Nephron (organoid): ENCODE data around the gene RABEP2.

ENCODE experiments used
- H3K27ac Mint-ChIP-seq, 3 experiments: 2 replicates each; pipeline ENCODE4 v1.8.0; 2020; ENCODE audit warnings: mixed read lengths in 3 of 3, mild to moderate bottlenecking in 2 of 3, moderate library complexity in 1 of 3
- H3K27me3 Mint-ChIP-seq: 2 replicates; pipeline ENCODE4 v1.8.0; 2021; ENCODE audit warnings: low read depth, mild to moderate bottlenecking, moderate library complexity, mixed read lengths
- H3K36me3 Mint-ChIP-seq: 2 replicates; pipeline ENCODE4 v1.8.0; 2020; ENCODE audit warnings: low read depth, mixed read lengths
- H3K4me1 Mint-ChIP-seq: 2 replicates; pipeline ENCODE4 v1.8.0; 2020; ENCODE audit warnings: mixed read lengths
- H3K4me3 Mint-ChIP-seq, 3 experiments: 2 replicates each; pipeline ENCODE4 v1.8.0; 2020; ENCODE audit warnings: mild to moderate bottlenecking in 3 of 3, mixed read lengths in 3 of 3, moderate library complexity in 2 of 3
- H3K9me3 Mint-ChIP-seq: 2 replicates; pipeline ENCODE4 v1.8.0; 2020; ENCODE audit warnings: mixed read lengths
- CTCF ChIP-seq, 3 experiments: fragments of 200-600 bp; sonication (generic); IDR thresholded peaks; one replicate each; pipeline ENCODE4 v1.5.0; 2021; ENCODE audit warnings: antibody characterized with exemption in 3 of 3; ENCODE audit not compliant: unreplicated experiment in 3 of 3

The RABEP2 gene

GRCh38 chr16:28877655-28878000, 47.4 kb downstream of the RABEP2 start:
- peaks cover 11% of the 10 kb centered on the region for H3K36me3 Mint-ChIP-seq
- H3K4me3 Mint-ChIP-seq: peak overlapping the region; percentile 89 to 91 (median 89)
- H3K9me3 Mint-ChIP-seq: no peaks in the 10 kb centered on the region
- peaks cover 60% of the 10 kb centered on the region for H3K4me1 Mint-ChIP-seq
- H3K27ac Mint-ChIP-seq: peak overlapping the region; percentile 18 to 80 (median 72)
- H3K27me3 Mint-ChIP-seq: no peaks in the 10 kb centered on the region
- TF ChIP-seq CTCF (IDR thresholded peaks at IDR 0.05; ENCODE audit: unreplicated experiment in 3 of 3): no peak

- H3K36me3 Mint-ChIP-seq: peaks cover 14% of the 10 kb centered on the region
- no peak for TF ChIP-seq CTCF (IDR thresholded peaks at IDR 0.05; ENCODE audit: unreplicated experiment in 3 of 3)
- H3K9me3 Mint-ChIP-seq: no peaks in the 10 kb centered on the region
- H3K4me3 Mint-ChIP-seq: peak overlapping the region in 2 of 3 experiments; percentile 41 to 77
- H3K27ac Mint-ChIP-seq: peak overlapping the region; percentile 78 to 83 (median 80)
- no peaks in the 10 kb centered on the region for H3K27me3 Mint-ChIP-seq
- peaks cover 56% of the 10 kb centered on the region for H3K4me1 Mint-ChIP-seq
These were observed 47.9 kb downstream of the RABEP2 start for GRCh38 chr16:28876973-28877654.

- Mint-ChIP-seq H3K27ac (peak overlapping the region; percentile 77 to 83 (median 80)), H3K27me3 (no peaks in the 10 kb centered on the region), H3K36me3 (peaks cover 14% of the 10 kb centered on the region), H3K4me3 (peak overlapping the region; percentile 25 to 77 (median 41)), H3K9me3 (no peaks in the 10 kb centered on the region), H3K4me1 (peaks cover 51% of the 10 kb centered on the region)
- no peak for TF ChIP-seq CTCF (IDR thresholded peaks at IDR 0.05; ENCODE audit: unreplicated experiment in 3 of 3)
These were observed 48.9 kb downstream of the RABEP2 start for GRCh38 chr16:28876019-28876659.

GRCh38 chr16:28875134-28876018, 49.7 kb downstream of the RABEP2 start:
- Mint-ChIP-seq H3K27ac (peak overlapping the region; percentile 77 to 83 (median 80)), H3K4me1 (peaks cover 44% of the 10 kb centered on the region), H3K9me3 (no peaks in the 10 kb centered on the region), H3K36me3 (peaks cover 19% of the 10 kb centered on the region), H3K4me3 (peak overlapping the region in 1 of 3 experiments; percentile 77), H3K27me3 (no peaks in the 10 kb centered on the region)
- no peak for TF ChIP-seq CTCF (IDR thresholded peaks at IDR 0.05; ENCODE audit: unreplicated experiment in 3 of 3)

GRCh38 chr16:28874406-28874805, 50.6 kb downstream of the RABEP2 start:
- H3K36me3 Mint-ChIP-seq: peaks cover 28% of the 10 kb centered on the region
- H3K27me3 Mint-ChIP-seq: no peaks in the 10 kb centered on the region
- peak overlapping the region in 1 of 3 experiments; percentile 33 for H3K27ac Mint-ChIP-seq
- H3K9me3 Mint-ChIP-seq: no peaks in the 10 kb centered on the region
- no peak overlapping the region for H3K4me3 Mint-ChIP-seq
- TF ChIP-seq CTCF (IDR thresholded peaks at IDR 0.05; ENCODE audit: unreplicated experiment in 3 of 3): no peak
- H3K4me1 Mint-ChIP-seq: peaks cover 42% of the 10 kb centered on the region
